ENCODE measurements around the gene TTLL9. TPM values are rescaled to one million over a fixed set of nuclear protein-coding genes. Genes with fewer than 3 reads are reported as not detected.

Gene TTLL9
- total and polyA plus RNA-seq, 12 donors = 0.13 to 0.88 (median 0.23) TPM; not detected in 5

DNA sequence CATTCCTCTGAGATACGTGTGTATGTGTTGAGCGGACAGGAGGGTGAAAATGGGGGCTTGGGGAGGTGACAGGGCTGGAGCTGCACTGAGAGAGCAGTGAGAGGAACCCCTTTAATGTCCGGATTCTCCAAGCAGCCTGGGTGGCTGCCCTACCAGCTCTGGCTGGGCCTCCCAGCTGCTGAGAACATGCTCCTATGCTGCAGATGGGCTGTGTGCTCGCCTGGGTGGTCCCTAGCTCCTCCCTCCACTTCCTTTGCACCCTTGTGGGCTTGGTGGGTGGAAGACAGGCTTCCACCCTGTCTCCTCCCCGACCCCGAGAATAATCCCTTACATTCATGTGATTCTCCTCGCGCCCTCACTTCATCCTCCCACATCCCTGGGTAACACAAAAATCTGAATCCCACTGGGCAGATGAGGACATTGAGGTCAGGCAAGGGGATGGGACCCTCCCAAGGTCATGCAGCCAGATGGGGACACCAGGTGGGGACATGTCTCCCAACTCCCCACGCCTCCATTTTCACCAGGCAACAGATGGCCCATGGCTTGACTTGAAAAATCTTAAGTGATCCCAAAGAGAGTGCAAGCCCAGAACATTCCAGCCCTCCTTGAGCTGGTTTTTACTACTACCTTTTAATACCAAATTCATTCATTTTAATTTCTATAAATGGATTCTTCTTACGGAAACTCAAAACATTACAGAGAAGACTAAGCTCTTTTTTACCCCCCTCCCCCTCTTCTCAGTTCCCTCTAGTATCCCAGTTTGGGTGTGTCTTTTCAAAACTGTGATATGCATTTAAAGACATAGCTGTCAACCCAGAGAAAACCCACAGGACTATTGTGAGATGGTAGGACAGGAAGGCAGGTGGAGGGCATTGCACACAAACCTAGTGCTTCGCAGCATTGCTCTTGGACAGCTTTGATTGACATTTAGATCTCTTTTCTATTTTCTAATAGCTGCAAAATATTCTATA is 86.4 kb downstream of the TTLL9 start:
- 31 to 48% (median 44%) methylated on average over 11 of the region's 11 CpGs for WGBS, 4 donors
- no peak for DNase-seq
- intact Hi-C loops (cut with DNase I) = no loop called here

GRCh38 chr20:31962761-31963160 is 92.3 kb downstream of the TTLL9 start:
- Histone ChIP-seq H3K27ac (no peak overlapping the region), H3K4me3 (no peak overlapping the region), H3K4me1 (replicated peaks in 1 of 2) (no peaks in the 10 kb centered on the region), H3K9me3 (replicated peaks in 1 of 3) (no peaks in the 10 kb centered on the region), H3K36me3 (replicated peaks in 1 of 2) (no peaks in the 10 kb centered on the region), H3K27me3 (peaks cover 17% of the 10 kb centered on the region)
- 55 to 62% (median 59%) methylated on average over 2 of the region's 2 CpGs for WGBS, 4 donors
- intact Hi-C loops (cut with DNase I) = loop anchor here in 1 of 2 donors (10.0 kb wide), 1 partner anchor 632 kb away; no protein-coding TSS in a partner anchor
- TF ChIP-seq, protein P1, sequence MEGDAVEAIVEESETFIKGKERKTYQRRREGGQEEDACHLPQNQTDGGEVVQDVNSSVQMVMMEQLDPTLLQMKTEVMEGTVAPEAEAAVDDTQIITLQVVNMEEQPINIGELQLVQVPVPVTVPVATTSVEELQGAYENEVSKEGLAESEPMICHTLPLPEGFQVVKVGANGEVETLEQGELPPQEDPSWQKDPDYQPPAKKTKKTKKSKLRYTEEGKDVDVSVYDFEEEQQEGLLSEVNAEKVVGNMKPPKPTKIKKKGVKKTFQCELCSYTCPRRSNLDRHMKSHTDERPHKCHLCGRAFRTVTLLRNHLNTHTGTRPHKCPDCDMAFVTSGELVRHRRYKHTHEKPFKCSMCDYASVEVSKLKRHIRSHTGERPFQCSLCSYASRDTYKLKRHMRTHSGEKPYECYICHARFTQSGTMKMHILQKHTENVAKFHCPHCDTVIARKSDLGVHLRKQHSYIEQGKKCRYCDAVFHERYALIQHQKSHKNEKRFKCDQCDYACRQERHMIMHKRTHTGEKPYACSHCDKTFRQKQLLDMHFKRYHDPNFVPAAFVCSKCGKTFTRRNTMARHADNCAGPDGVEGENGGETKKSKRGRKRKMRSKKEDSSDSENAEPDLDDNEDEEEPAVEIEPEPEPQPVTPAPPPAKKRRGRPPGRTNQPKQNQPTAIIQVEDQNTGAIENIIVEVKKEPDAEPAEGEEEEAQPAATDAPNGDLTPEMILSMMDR (IDR thresholded peaks at IDR 0.05) = no peak
- TF ChIP-seq POLR2A (IDR thresholded peaks at IDR 0.05) = no peak
- DNase-seq = no peak

More for the DNA sequence above, 86.4 kb downstream of the TTLL9 start:
- no peak overlapping the region for H3K27ac ChIP-seq
- no peak overlapping the region for H3K4me3 ChIP-seq
- H3K9me3 ChIP-seq (replicated peaks in 1 of 3) = no peaks in the 10 kb centered on the region
- no peaks in the 10 kb centered on the region for H3K4me1 ChIP-seq (replicated peaks in 1 of 2)
- H3K36me3 ChIP-seq (replicated peaks in 1 of 2) = no peaks in the 10 kb centered on the region
- no peaks in the 10 kb centered on the region for H3K27me3 ChIP-seq
- TF ChIP-seq, protein P1 (IDR thresholded peaks at IDR 0.05) = no peak
- TF ChIP-seq POLR2A (IDR thresholded peaks at IDR 0.05) = no peak

- Histone ChIP-seq H3K4me1 (replicated peaks in 1 of 2) (no peaks in the 10 kb centered on the region), H3K27me3 (peaks cover 19% of the 10 kb centered on the region), H3K36me3 (replicated peaks in 1 of 2) (no peaks in the 10 kb centered on the region), H3K9me3 (replicated peaks in 1 of 3) (no peaks in the 10 kb centered on the region), H3K27ac (no peak overlapping the region), H3K4me3 (no peak overlapping the region)
- TF ChIP-seq, protein P1 (IDR thresholded peaks at IDR 0.05) = no peak
- TF ChIP-seq POLR2A (IDR thresholded peaks at IDR 0.05) = no peak
- intact Hi-C loops (cut with DNase I) = loop anchor here in 1 of 2 donors (10.0 kb wide), 1 partner anchor 631 kb away; no protein-coding TSS in a partner anchor
- WGBS, 4 donors = 59 to 70% (median 61%) methylated on average over 6 of the region's 6 CpGs
- no peak for DNase-seq
These were observed 93.5 kb downstream of the TTLL9 start for GRCh38 chr20:31963889-31964288.

DNA sequence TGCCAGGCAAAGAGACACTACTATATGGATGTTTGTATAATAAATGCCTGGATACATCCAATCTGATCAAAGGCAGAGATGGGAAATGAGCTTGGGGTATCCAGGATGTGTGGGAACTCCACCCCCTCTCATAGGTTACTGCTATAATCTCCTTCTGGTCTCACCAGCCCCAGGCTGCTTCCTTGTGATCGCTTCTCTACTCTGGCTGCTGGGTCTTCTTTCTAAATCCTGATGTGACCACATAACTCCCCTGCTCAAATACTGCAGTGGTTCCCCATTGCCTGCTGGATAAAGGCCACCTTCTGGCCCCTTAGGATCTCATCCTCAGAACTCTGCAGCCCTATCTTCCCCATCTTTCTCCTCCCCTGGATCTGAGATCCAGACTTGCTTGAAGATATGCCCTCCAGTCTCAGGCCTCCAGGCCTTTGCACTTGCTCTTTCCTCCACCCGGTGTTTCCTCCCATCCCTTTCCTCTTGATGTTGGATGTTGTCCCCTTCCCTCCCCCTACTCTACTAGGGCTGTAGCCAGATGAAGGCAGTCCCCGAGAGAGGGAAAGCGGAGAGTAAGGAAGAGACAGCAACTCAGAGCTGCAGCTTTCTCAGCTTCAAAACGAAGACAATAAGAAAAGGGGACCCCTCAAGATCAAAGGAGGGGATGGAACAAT is 96.7 kb downstream of the TTLL9 start:
- no peaks in the 10 kb centered on the region for H3K9me3 ChIP-seq (replicated peaks in 1 of 3)
- WGBS, 4 donors = 7 to 17% (median 10%) methylated on average over 5 of the region's 5 CpGs
- intact Hi-C loops (cut with DNase I) = loop anchor here in 1 of 2 donors (10.0 kb wide), 1 partner anchor 628 kb away; no protein-coding TSS in a partner anchor
- H3K4me1 ChIP-seq (replicated peaks in 1 of 2) = no peaks in the 10 kb centered on the region
- H3K36me3 ChIP-seq (replicated peaks in 1 of 2) = no peaks in the 10 kb centered on the region
- H3K4me3 ChIP-seq = no peak overlapping the region
- no peak overlapping the region for H3K27ac ChIP-seq
- TF ChIP-seq POLR2A (IDR thresholded peaks at IDR 0.05) = no peak
- TF ChIP-seq, protein P1 (IDR thresholded peaks at IDR 0.05) = no peak
- H3K27me3 ChIP-seq = peaks cover 19% of the 10 kb centered on the region
- no peak for DNase-seq

Measured in adrenal gland (tissue), 12 donors.